ENCODE measurements around the gene ACAP3. TPM values are rescaled to one million over a fixed set of nuclear protein-coding genes. Genes with fewer than 3 reads are reported as not detected.

The ACAP3 gene
- total and polyA plus RNA-seq, 7 donors: 7.2 to 57.1 (median 23.5) TPM

GRCh38 chr1:1336446-1336845 is 28.7 kb upstream of the ACAP3 start:
- H3K36me3 ChIP-seq: peaks cover 16 to 56% (median 31%) of the 10 kb centered on the region in 4 donors
- no peaks in the 10 kb centered on the region for H3K27me3 ChIP-seq
- TF ChIP-seq POLR2A (IDR thresholded peaks at IDR 0.05): no peak
- TF ChIP-seq, protein P1, sequence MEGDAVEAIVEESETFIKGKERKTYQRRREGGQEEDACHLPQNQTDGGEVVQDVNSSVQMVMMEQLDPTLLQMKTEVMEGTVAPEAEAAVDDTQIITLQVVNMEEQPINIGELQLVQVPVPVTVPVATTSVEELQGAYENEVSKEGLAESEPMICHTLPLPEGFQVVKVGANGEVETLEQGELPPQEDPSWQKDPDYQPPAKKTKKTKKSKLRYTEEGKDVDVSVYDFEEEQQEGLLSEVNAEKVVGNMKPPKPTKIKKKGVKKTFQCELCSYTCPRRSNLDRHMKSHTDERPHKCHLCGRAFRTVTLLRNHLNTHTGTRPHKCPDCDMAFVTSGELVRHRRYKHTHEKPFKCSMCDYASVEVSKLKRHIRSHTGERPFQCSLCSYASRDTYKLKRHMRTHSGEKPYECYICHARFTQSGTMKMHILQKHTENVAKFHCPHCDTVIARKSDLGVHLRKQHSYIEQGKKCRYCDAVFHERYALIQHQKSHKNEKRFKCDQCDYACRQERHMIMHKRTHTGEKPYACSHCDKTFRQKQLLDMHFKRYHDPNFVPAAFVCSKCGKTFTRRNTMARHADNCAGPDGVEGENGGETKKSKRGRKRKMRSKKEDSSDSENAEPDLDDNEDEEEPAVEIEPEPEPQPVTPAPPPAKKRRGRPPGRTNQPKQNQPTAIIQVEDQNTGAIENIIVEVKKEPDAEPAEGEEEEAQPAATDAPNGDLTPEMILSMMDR (IDR thresholded peaks at IDR 0.05): no peak
- TF ChIP-seq EP300 (IDR thresholded peaks at IDR 0.05): no peak
- WGBS, 2 donors: 91 to 92% methylated on average over 26 of the region's 26 CpGs
- H3K9me3 ChIP-seq: no peaks in the 10 kb centered on the region
- H3K4me3 ChIP-seq: no peak overlapping the region
- H3K4me1 ChIP-seq: no peaks in the 10 kb centered on the region
- DNase-seq: no peak
- intact Hi-C loops (cut with DNase I): no loop called here
- H3K27ac ChIP-seq: no peak overlapping the region

DNA sequence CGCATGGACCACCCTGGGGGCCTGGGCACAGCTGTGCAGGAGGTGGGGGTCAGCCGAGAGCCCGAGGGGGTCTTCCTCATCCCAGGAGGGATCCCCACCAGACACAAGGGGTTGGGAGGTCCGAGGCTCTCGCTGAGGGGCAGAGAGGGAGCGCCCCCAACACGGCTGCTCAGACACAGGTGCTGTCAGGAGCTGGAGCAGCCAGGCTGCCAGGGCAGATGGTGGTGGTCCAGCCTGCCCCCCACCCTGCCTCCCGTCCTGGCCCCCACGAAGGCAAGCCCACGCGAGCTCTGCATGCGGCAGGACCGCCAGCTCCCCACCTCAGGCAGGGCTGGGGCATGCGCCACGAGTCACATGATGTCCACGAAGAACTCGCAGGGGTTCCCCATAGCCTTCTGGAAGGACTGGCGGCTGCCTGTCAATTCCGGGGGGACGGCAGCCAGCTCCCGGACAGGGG is 28.1 kb upstream of the ACAP3 start:
- TF ChIP-seq EP300 (IDR thresholded peaks at IDR 0.05) (no peak), POLR2AphosphoS5 (IDR thresholded peaks at IDR 0.05) (no peak), POLR2A (IDR thresholded peaks at IDR 0.05) (no peak)
- TF ChIP-seq, protein P1 (IDR thresholded peaks at IDR 0.05): no peak
- H3K4me1 ChIP-seq: peaks cover 0 to 4% (median 2%) of the 10 kb centered on the region in 4 donors
- DNase-seq: no peak
- WGBS, 2 donors: 89 to 91% methylated on average over 21 of the region's 21 CpGs
- H3K27me3 ChIP-seq: no peaks in the 10 kb centered on the region
- intact Hi-C loops (cut with DNase I): no loop called here
- peaks cover 16 to 51% (median 27%) of the 10 kb centered on the region in 4 donors for H3K36me3 ChIP-seq
- no peaks in the 10 kb centered on the region for H3K9me3 ChIP-seq
- H3K4me3 ChIP-seq: no peak overlapping the region
- no peak overlapping the region for H3K27ac ChIP-seq

GRCh38 chr1:1335283-1335682 is 27.6 kb upstream of the ACAP3 start:
- no peaks in the 10 kb centered on the region for H3K9me3 ChIP-seq
- H3K27ac ChIP-seq: no peak overlapping the region
- H3K4me1 ChIP-seq: peaks cover 0 to 7% (median 6%) of the 10 kb centered on the region in 4 donors
- H3K4me3 ChIP-seq: no peak overlapping the region
- no peaks in the 10 kb centered on the region for H3K27me3 ChIP-seq
- no peak for DNase-seq
- WGBS, 2 donors: 84 to 86% methylated on average over 16 of the region's 16 CpGs
- TF ChIP-seq POLR2AphosphoS5 (IDR thresholded peaks at IDR 0.05): no peak
- no peak for TF ChIP-seq EP300 (IDR thresholded peaks at IDR 0.05)
- TF ChIP-seq, protein P1 (IDR thresholded peaks at IDR 0.05): no peak
- no peak for TF ChIP-seq POLR2A (IDR thresholded peaks at IDR 0.05)
- intact Hi-C loops (cut with DNase I): no loop called here
- H3K36me3 ChIP-seq: peaks cover 14 to 46% (median 25%) of the 10 kb centered on the region in 4 donors

- no peak for DNase-seq
- H3K27me3 ChIP-seq: no peaks in the 10 kb centered on the region
- no peaks in the 10 kb centered on the region for H3K9me3 ChIP-seq
- intact Hi-C loops (cut with DNase I): no loop called here
- TF ChIP-seq EP300 (IDR thresholded peaks at IDR 0.05): no peak
- TF ChIP-seq, protein P1 (IDR thresholded peaks at IDR 0.05): no peak
- TF ChIP-seq POLR2AphosphoS5 (IDR thresholded peaks at IDR 0.05): no peak
- H3K36me3 ChIP-seq: peaks cover 9 to 41% (median 22%) of the 10 kb centered on the region in 4 donors
- peaks cover 0 to 7% (median 6%) of the 10 kb centered on the region in 4 donors for H3K4me1 ChIP-seq
- no peak overlapping the region for H3K4me3 ChIP-seq
- 76 to 80% methylated on average over 11 of the region's 11 CpGs for WGBS, 2 donors
- no peak overlapping the region for H3K27ac ChIP-seq
These were observed 27.1 kb upstream of the ACAP3 start for GRCh38 chr1:1334835-1335234.

Data from sigmoid colon (tissue), 7 donors.